IMR-90 (cell line): ENCODE data around the gene SPATA16. TPM values are rescaled to one million over a fixed set of nuclear protein-coding genes. Genes with fewer than 3 reads are reported as not detected.

ENCODE experiments used
- ATAC-seq: fragments of 200-7000 bp; cut with Tn5 transposase; 2 replicates; pipeline ENCODE4 v1.9.1; 2020; ENCODE audit warnings: low read depth, mild to moderate bottlenecking, moderate library complexity
- BruUV-seq: library from RNA; stranded (reverse); fragments of 400-500 nt; replicated peaks from 2 replicates; lab custom pipeline; 2021; lab: Mats Ljungman, UMichigan
- CTCF ChIA-PET: fragments of 300-600 bp; formaldehyde crosslinking; extraction: SDS; loops from one replicate; lab custom pipeline; 2021; ENCODE audit warnings: antibody characterized with exemption; lab: Yijun Ruan, JAX
- POLR2A ChIA-PET: fragments of 300-600 bp; sonication (Branson Sonifier 250); formaldehyde crosslinking; loops from one replicate; lab custom pipeline; 2022; ENCODE audit warnings: antibody characterized with exemption; ENCODE audit not compliant: unreplicated experiment; lab: Charles Lee
- DNase-seq: peaks from one replicate; pipeline ENCODE4 v3.0.0; 2013
- H2AFZ ChIP-seq: replicated peaks from 2 replicates; pipeline ENCODE3; 2013; ENCODE audit warnings: low read length, mild to moderate bottlenecking; ENCODE audit not compliant: poor library complexity
- H2AK5ac ChIP-seq: 2 replicates; pipeline ENCODE4 v1.6.1; 2013; ENCODE audit warnings: low read depth, low read length, inconsistent platforms
- H2AK9ac ChIP-seq: replicated peaks from 2 replicates; pipeline ENCODE3; 2013; ENCODE audit warnings: mild to moderate bottlenecking, low read depth, low read length, moderate library complexity; ENCODE audit not compliant: poor library complexity
- H2BK120ac ChIP-seq: 2 replicates; pipeline ENCODE4 v1.6.1; 2013; ENCODE audit warnings: low read depth, low read length, inconsistent platforms
- H2BK15ac ChIP-seq: 3 replicates; pipeline ENCODE4 v1.6.1; 2013; ENCODE audit warnings: low read depth, low read length, inconsistent platforms
- H2BK20ac ChIP-seq: 2 replicates; pipeline ENCODE4 v1.6.1; 2013; ENCODE audit warnings: low read depth, mild to moderate bottlenecking, inconsistent platforms, low read length, moderate library complexity
- H2BK5ac ChIP-seq: 2 replicates; pipeline ENCODE4 v1.6.1; 2013; ENCODE audit warnings: mild to moderate bottlenecking, low read depth, low read length, inconsistent platforms; ENCODE audit not compliant: poor library complexity, severe bottlenecking
- H3K14ac ChIP-seq: replicated peaks from 2 replicates; pipeline ENCODE4 v1.6.1; 2013; ENCODE audit warnings: low read depth, low read length, inconsistent platforms
- H3K18ac ChIP-seq: 2 replicates; pipeline ENCODE4 v1.6.1; 2013; ENCODE audit warnings: low read depth, low read length, control low read depth
- H3K23ac ChIP-seq: 2 replicates; pipeline ENCODE4 v1.6.1; 2013; ENCODE audit warnings: low read depth, low read length, inconsistent platforms
- H3K27ac ChIP-seq: 2 replicates; pipeline ENCODE4 v1.5.1; 2013; ENCODE audit warnings: mild to moderate bottlenecking, control low read depth, low read length; ENCODE audit not compliant: insufficient read depth
- H3K27me3 ChIP-seq: 2 replicates; pipeline ENCODE4 v1.6.1; 2013; ENCODE audit warnings: low read length; ENCODE audit not compliant: control insufficient read depth, insufficient read depth
- H3K36me3 ChIP-seq: 2 replicates; pipeline ENCODE4 v1.6.1; 2013; ENCODE audit warnings: low read length, mixed read lengths; ENCODE audit not compliant: control insufficient read depth, insufficient read depth
- H3K4ac ChIP-seq: 2 replicates; pipeline ENCODE4 v1.6.1; 2013; ENCODE audit warnings: low read depth, low read length, inconsistent platforms
- H3K4me1 ChIP-seq: 2 replicates; pipeline ENCODE4 v1.6.1; 2013; ENCODE audit warnings: low read length, mixed read lengths; ENCODE audit not compliant: control insufficient read depth, insufficient read depth
- H3K4me2 ChIP-seq: 2 replicates; pipeline ENCODE4 v1.6.1; 2013; ENCODE audit warnings: low read depth, mild to moderate bottlenecking, control low read depth, low read length, moderate library complexity
- H3K4me3 ChIP-seq: 2 replicates; pipeline ENCODE4 v1.5.1; 2013; ENCODE audit warnings: low read depth, mild to moderate bottlenecking, control low read depth, low read length, moderate library complexity; ENCODE audit not compliant: insufficient read depth
- H3K56ac ChIP-seq: 2 replicates; pipeline ENCODE4 v1.6.1; 2013; ENCODE audit warnings: low read length, inconsistent platforms; ENCODE audit not compliant: insufficient read depth; ENCODE audit errors: extremely low read depth
- H3K79me1 ChIP-seq, 2 experiments: 2 replicates each; pipeline ENCODE4 v1.6.1; 2013; ENCODE audit warnings: low read length in 2 of 2, inconsistent platforms in 1 of 2, low read depth in 1 of 2
- H3K9ac ChIP-seq: 2 replicates; pipeline ENCODE4 v1.6.1; 2013; ENCODE audit warnings: low read depth, low read length, control low read depth
- H3K9me1 ChIP-seq: 2 replicates; pipeline ENCODE4 v1.6.1; 2013; ENCODE audit warnings: low read length, inconsistent platforms; ENCODE audit not compliant: insufficient read depth
- H3K9me3 ChIP-seq: 2 replicates; pipeline ENCODE4 v1.6.1; 2013; ENCODE audit warnings: low read length; ENCODE audit not compliant: control insufficient read depth, insufficient read depth
- H4K20me1 ChIP-seq: 2 replicates; pipeline ENCODE4 v1.6.1; 2013; ENCODE audit warnings: low read length, inconsistent platforms; ENCODE audit not compliant: insufficient read depth
- H4K5ac ChIP-seq: 2 replicates; pipeline ENCODE4 v1.6.1; 2013; ENCODE audit warnings: mild to moderate bottlenecking, low read depth, low read length, control low read depth
- H4K8ac ChIP-seq, 2 experiments: 2 replicates each; pipeline ENCODE4 v1.6.1; 2013; ENCODE audit warnings: low read depth in 2 of 2, low read length in 2 of 2, control low read depth in 1 of 2, inconsistent platforms in 1 of 2
- H4K91ac ChIP-seq: 2 replicates; pipeline ENCODE4 v1.6.1; 2013; ENCODE audit warnings: low read depth, low read length, inconsistent platforms; ENCODE audit not compliant: insufficient read depth
- BHLHE40 ChIP-seq: fragments of 150-350 bp; IDR thresholded peaks from 2 replicates; pipeline ENCODE4 v1.6.1; 2016; ENCODE audit warnings: mild to moderate bottlenecking, low read depth, low read length
- CEBPB ChIP-seq: IDR thresholded peaks from 2 replicates; pipeline ENCODE4 v1.6.1; 2012; ENCODE audit warnings: low read depth, low read length, improper control_type of control experiment
- CHD1 ChIP-seq: IDR thresholded peaks from 2 replicates; pipeline ENCODE4 v1.6.1; 2012; ENCODE audit warnings: low read depth, low read length, improper control_type of control experiment
- FOS ChIP-seq: fragments of 150-350 bp; IDR thresholded peaks from 2 replicates; pipeline ENCODE4 v1.6.1; 2016; ENCODE audit warnings: low read depth, low read length
- MAFK ChIP-seq: IDR thresholded peaks from 2 replicates; pipeline ENCODE4 v1.6.1; 2012; ENCODE audit warnings: low read depth, low read length, improper control_type of control experiment
- MAZ ChIP-seq: IDR thresholded peaks from 2 replicates; pipeline ENCODE4 v1.6.1; 2012; ENCODE audit warnings: low read depth, mild to moderate bottlenecking, low read length, improper control_type of control experiment, moderate library complexity, borderline replicate concordance
- MXI1 ChIP-seq: IDR thresholded peaks from 2 replicates; pipeline ENCODE4 v1.6.1; 2012; ENCODE audit warnings: low read depth, mild to moderate bottlenecking, low read length, moderate library complexity, borderline replicate concordance
- NFE2L2 ChIP-seq: fragments of 150-350 bp; IDR thresholded peaks from 2 replicates; pipeline ENCODE4 v1.6.1; 2016; ENCODE audit warnings: low read depth, mild to moderate bottlenecking, low read length
- POLR2A ChIP-seq: IDR thresholded peaks from 2 replicates; pipeline ENCODE4 v1.6.1; 2012; ENCODE audit warnings: mild to moderate bottlenecking, low read depth, low read length
- RAD21 ChIP-seq: IDR thresholded peaks from 2 replicates; pipeline ENCODE4 v1.6.1; 2012; ENCODE audit warnings: low read length, improper control_type of control experiment
- RCOR1 ChIP-seq: IDR thresholded peaks from 2 replicates; pipeline ENCODE4 v1.6.1; 2012; ENCODE audit warnings: mild to moderate bottlenecking, low read length, improper control_type of control experiment; ENCODE audit not compliant: insufficient replicate concordance
- RFX5 ChIP-seq: IDR thresholded peaks from 2 replicates; pipeline ENCODE4 v1.8.0; 2012; ENCODE audit warnings: low read depth, mild to moderate bottlenecking, low read length, moderate library complexity
- SMC3 ChIP-seq: fragments of 150-350 bp; IDR thresholded peaks from 2 replicates; pipeline ENCODE4 v1.6.1; 2016; ENCODE audit warnings: low read depth, mild to moderate bottlenecking, antibody characterized with exemption, low read length, moderate library complexity
- USF2 ChIP-seq: fragments of 150-350 bp; IDR thresholded peaks from 2 replicates; pipeline ENCODE4 v1.6.1; 2017; ENCODE audit warnings: mild to moderate bottlenecking, antibody characterized with exemption, low read length, low read depth
- WGBS, 2 experiments: methylation state at CpG; one replicate each; pipeline versions ENCODE4 v1.1.5 to v1.1.7; 2013; ENCODE audit warnings: missing lambda C conversion rate in 2 of 2; ENCODE audit not compliant: insufficient read length in 1 of 2; ENCODE audit errors: extremely low coverage in 2 of 2; 5-methylcytosine and 5-hydroxymethylcytosine counted together
- dilution Hi-C: fragments of 300-500 bp; cut with HindIII; formaldehyde crosslinking; loops from one replicate; pipeline ENCODE4 v1.14.3; 2018; ENCODE audit warnings: low sequenced_read_pairs; ENCODE audit not compliant: unreplicated experiment
- in situ Hi-C: fragments of 300-500 bp; cut with MboI; formaldehyde crosslinking; loops from 3 replicates; pipeline ENCODE4 v1.14.3; 2019; ENCODE audit warnings: low sequenced_read_pairs, inconsistent platforms, mixed read lengths
- intact Hi-C: fragments of 100-400 bp; cut with micrococcal nuclease; formaldehyde crosslinking; loops from 2 replicates; pipeline ENCODE4 v1.10.0; 2022
- polyA plus RNA-seq, 3 experiments: library from polyadenylated mRNA; depleted of rRNA; stranded (reverse); fragments of >200 nt; gene quantifications; 2 replicates each; pipeline ENCODE4 v1.2.3, GENCODE V29; 2012; ENCODE audit warnings: low replicate concordance in 1 of 3
- total RNA-seq: library from RNA; depleted of rRNA; stranded (reverse); fragments of >200 nt; gene quantifications from 2 replicates; pipeline ENCODE4 v1.2.3, GENCODE V29; 2012
- TF ChIP-seq, protein P1 (sequence below): fragments of 150-350 bp; IDR thresholded peaks from 2 replicates; pipeline ENCODE4 v1.6.1; 2016; ENCODE audit warnings: low read depth, mild to moderate bottlenecking, low read length, moderate library complexity, borderline replicate concordance
- TF ChIP-seq, protein P2 (sequence below): conservative IDR thresholded peaks from 2 replicates; pipeline ENCODE4 v1.5.1; 2012; ENCODE audit warnings: mild to moderate bottlenecking, low read depth, low read length, improper control_type of control experiment

Gene SPATA16
- total and polyA plus RNA-seq, 2 of the 4 experiments (the other 2 are of a cell fraction), result not detected

DNA sequence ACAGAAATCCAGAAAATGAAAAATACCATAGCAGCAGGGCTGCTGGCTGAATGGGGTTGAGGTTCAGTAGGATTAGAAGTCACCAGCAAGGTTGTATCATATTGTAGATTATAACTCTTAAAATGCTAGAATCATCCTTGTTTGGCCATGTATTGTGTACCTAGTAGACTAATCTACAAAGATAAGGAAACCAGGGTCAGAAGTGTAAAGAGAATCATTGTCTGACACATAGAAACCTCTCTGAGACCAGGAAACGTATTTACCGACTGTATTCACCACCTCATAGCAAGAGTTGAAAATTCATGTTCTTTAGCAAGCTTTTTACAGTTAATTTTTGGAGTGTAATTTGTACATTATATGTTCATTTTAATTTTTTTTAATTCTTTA is 221.7 kb downstream of the SPATA16 start:
- POLR2A ChIA-PET, result no interaction called here
- Histone ChIP-seq H4K20me1 (no peaks in the 10 kb centered on the region), H4K91ac (no peak overlapping the region), H3K9me3 (no peaks in the 10 kb centered on the region), H2BK15ac (no peak overlapping the region), H3K9me1 (no peaks in the 10 kb centered on the region), H3K4me1 (no peaks in the 10 kb centered on the region), H3K18ac (no peak overlapping the region), H3K27ac (no peak overlapping the region), H4K8ac (no peak overlapping the region), H2AK5ac (no peak overlapping the region), H3K27me3 (no peaks in the 10 kb centered on the region), H3K56ac (no peak overlapping the region), H3K36me3 (no peaks in the 10 kb centered on the region), H3K4me3 (no peak overlapping the region), H2AFZ (no peak overlapping the region), H2AK9ac (no peak overlapping the region), H2BK120ac (no peak overlapping the region), H3K4ac (no peak overlapping the region), H3K4me2 (no peak overlapping the region), H3K14ac (no peak overlapping the region), H4K5ac (no peak overlapping the region), H2BK20ac (no peak overlapping the region), H3K9ac (no peak overlapping the region), H2BK5ac (no peak overlapping the region), H3K79me1 (no peaks in the 10 kb centered on the region), H3K23ac (no peak overlapping the region)
- CTCF ChIA-PET, result interaction anchor here (0.5 kb wide), 1 partner anchor 107 kb away, joined by 4 read pairs; no protein-coding TSS in a partner anchor
- dilution Hi-C loops (no loop called here), intact Hi-C loops (no loop called here), in situ Hi-C loops (no loop called here)
- no CpG with 5 or more reads among the region's 2 CpGs for WGBS, 2 experiments
- no peak for TF ChIP-seq SMC3
- TF ChIP-seq BHLHE40, result no peak
- no peak for TF ChIP-seq MAFK
- no peak for TF ChIP-seq RFX5
- TF ChIP-seq CHD1, result no peak
- TF ChIP-seq MXI1, result no peak
- no peak for TF ChIP-seq FOS
- no peak for TF ChIP-seq USF2
- TF ChIP-seq NFE2L2, result no peak
- no peak for TF ChIP-seq MAZ
- TF ChIP-seq, protein P1, sequence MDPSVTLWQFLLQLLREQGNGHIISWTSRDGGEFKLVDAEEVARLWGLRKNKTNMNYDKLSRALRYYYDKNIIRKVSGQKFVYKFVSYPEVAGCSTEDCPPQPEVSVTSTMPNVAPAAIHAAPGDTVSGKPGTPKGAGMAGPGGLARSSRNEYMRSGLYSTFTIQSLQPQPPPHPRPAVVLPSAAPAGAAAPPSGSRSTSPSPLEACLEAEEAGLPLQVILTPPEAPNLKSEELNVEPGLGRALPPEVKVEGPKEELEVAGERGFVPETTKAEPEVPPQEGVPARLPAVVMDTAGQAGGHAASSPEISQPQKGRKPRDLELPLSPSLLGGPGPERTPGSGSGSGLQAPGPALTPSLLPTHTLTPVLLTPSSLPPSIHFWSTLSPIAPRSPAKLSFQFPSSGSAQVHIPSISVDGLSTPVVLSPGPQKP, result no peak
- TF ChIP-seq RCOR1, result no peak
- TF ChIP-seq, protein P2, sequence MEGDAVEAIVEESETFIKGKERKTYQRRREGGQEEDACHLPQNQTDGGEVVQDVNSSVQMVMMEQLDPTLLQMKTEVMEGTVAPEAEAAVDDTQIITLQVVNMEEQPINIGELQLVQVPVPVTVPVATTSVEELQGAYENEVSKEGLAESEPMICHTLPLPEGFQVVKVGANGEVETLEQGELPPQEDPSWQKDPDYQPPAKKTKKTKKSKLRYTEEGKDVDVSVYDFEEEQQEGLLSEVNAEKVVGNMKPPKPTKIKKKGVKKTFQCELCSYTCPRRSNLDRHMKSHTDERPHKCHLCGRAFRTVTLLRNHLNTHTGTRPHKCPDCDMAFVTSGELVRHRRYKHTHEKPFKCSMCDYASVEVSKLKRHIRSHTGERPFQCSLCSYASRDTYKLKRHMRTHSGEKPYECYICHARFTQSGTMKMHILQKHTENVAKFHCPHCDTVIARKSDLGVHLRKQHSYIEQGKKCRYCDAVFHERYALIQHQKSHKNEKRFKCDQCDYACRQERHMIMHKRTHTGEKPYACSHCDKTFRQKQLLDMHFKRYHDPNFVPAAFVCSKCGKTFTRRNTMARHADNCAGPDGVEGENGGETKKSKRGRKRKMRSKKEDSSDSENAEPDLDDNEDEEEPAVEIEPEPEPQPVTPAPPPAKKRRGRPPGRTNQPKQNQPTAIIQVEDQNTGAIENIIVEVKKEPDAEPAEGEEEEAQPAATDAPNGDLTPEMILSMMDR, result no peak
- no peak for TF ChIP-seq CEBPB
- no peak for TF ChIP-seq RAD21
- no peak for TF ChIP-seq POLR2A
- DNase-seq (no peak), ATAC-seq (no peak)
- BruUV-seq, result no TSS peak
